ENCODE results near the gene CACNA1F.

The CACNA1F gene

DNA sequence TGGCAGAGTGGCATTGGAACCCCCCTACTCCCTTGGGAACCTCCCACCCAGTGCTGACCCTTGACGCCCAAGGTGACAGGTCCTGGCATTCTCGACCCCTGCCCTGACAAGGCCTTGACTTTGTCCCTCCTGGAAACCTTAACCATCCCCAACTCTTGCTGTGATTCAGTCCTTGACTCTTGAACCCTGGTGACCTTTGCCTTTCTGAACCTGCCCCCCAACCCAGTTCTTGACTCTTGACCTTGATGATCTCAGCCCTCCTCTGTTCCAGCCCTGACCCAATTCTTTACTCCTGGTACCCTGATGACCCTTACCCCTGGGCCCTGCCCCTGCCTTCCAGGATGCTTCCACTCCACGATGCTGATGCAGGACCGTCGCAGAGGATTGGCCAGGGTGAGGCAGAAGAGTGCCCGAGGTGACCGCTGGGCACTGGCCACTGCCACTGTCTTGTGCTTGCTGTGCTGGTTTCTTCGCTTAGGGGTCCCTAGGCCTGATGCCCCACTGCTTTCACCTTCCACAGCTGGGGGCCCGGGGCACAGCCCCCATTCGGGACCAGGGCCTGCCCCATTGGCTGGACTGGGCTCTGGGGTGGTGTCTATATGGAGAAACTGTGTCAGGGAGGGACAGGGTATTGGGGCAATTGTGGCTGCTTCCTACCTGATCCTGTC lies 1.7 kb downstream of the CACNA1F start:
- H3K4me1 ChIP-seq (ENCODE audit: control insufficient read depth, insufficient read depth, low read length, poor library complexity, severe bottlenecking): peaks cover 3% of the 10 kb centered on the region
- no peak overlapping the region for H3K27ac ChIP-seq (ENCODE audit: insufficient read depth, low read length, poor library complexity, severe bottlenecking)
- DNase-seq: no peak
- H3K4me3 ChIP-seq (ENCODE audit: insufficient read depth, low read depth, low read length, poor library complexity, severe bottlenecking): no peak overlapping the region
- no peaks in the 10 kb centered on the region for H3K36me3 ChIP-seq (ENCODE audit: control insufficient read depth, insufficient read depth, low read length)
- no peaks in the 10 kb centered on the region for H3K27me3 ChIP-seq (replicated peaks; ENCODE audit: control insufficient read depth, insufficient read depth, low read length, poor library complexity, severe bottlenecking)
- H3K9me3 ChIP-seq (ENCODE audit: control insufficient read depth, low read length): no peaks in the 10 kb centered on the region

GRCh38 chrX:49230500-49231232 lies 2.5 kb downstream of the CACNA1F start:
- Histone ChIP-seq H3K36me3 (ENCODE audit: control insufficient read depth, insufficient read depth, low read length) (no peaks in the 10 kb centered on the region), H3K9me3 (ENCODE audit: control insufficient read depth, low read length) (no peaks in the 10 kb centered on the region), H3K27ac (ENCODE audit: insufficient read depth, low read length, poor library complexity, severe bottlenecking) (peak overlapping the region; percentile 58), H3K4me3 (ENCODE audit: insufficient read depth, low read depth, low read length, poor library complexity, severe bottlenecking) (peak overlapping the region; percentile 28), H3K27me3 (replicated peaks; ENCODE audit: control insufficient read depth, insufficient read depth, low read length, poor library complexity, severe bottlenecking) (no peaks in the 10 kb centered on the region), H3K4me1 (ENCODE audit: control insufficient read depth, insufficient read depth, low read length, poor library complexity, severe bottlenecking) (peaks cover 3% of the 10 kb centered on the region)
- DNase-seq: peak; percentile 4 to 35 (median 15)

DNA sequence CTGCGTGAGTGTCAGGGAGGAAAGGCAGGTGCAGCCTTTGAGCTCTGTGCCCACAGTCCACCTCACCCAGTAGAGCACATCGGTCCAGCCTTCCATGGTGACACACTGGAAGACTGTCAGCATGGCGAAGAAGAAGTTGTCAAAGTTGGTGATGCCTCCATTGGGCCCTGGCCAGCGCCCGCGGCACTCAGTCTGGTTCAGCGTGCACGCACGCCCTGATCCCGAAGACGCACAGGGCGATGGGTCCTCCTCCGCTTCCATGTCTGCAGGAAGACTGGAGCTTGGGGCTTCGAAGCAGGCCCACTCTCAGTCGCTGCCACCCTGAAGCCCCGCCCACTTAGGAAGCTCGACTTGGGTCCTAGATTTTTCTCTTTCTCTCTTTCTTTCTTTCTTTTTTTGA lies 5.0 kb downstream of the CACNA1F start:
- no peaks in the 10 kb centered on the region for H3K27me3 ChIP-seq (replicated peaks; ENCODE audit: control insufficient read depth, insufficient read depth, low read length, poor library complexity, severe bottlenecking)
- no peaks in the 10 kb centered on the region for H3K9me3 ChIP-seq (ENCODE audit: control insufficient read depth, low read length)
- no peak for DNase-seq
- H3K4me1 ChIP-seq (ENCODE audit: control insufficient read depth, insufficient read depth, low read length, poor library complexity, severe bottlenecking): peaks cover 3% of the 10 kb centered on the region
- no peak overlapping the region for H3K27ac ChIP-seq (ENCODE audit: insufficient read depth, low read length, poor library complexity, severe bottlenecking)
- no peaks in the 10 kb centered on the region for H3K36me3 ChIP-seq (ENCODE audit: control insufficient read depth, insufficient read depth, low read length)
- no peak overlapping the region for H3K4me3 ChIP-seq (ENCODE audit: insufficient read depth, low read depth, low read length, poor library complexity, severe bottlenecking)

DNA sequence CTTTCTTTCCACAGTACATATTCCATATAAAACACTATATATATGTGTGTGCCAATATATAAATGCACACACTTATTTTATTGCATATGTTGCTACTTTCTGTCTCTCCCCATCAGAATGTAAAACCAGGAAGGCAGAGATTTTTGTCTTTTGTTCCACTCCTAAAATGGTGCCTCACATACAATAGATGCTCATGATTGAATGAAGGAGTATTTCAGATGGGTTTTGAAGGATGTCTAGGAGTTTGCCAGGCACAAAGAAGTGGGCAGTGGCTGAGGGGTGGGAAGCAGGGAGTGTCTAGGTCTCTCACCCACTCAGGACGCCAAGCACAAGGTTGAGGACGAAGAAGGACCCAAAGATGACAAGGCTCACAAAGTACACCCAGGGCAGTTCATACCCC lies 5.4 kb downstream of the CACNA1F start:
- H3K27me3 ChIP-seq (replicated peaks; ENCODE audit: control insufficient read depth, insufficient read depth, low read length, poor library complexity, severe bottlenecking): no peaks in the 10 kb centered on the region
- H3K4me1 ChIP-seq (ENCODE audit: control insufficient read depth, insufficient read depth, low read length, poor library complexity, severe bottlenecking): peaks cover 3% of the 10 kb centered on the region
- H3K36me3 ChIP-seq (ENCODE audit: control insufficient read depth, insufficient read depth, low read length): no peaks in the 10 kb centered on the region
- H3K27ac ChIP-seq (ENCODE audit: insufficient read depth, low read length, poor library complexity, severe bottlenecking): no peak overlapping the region
- no peak for DNase-seq
- no peak overlapping the region for H3K4me3 ChIP-seq (ENCODE audit: insufficient read depth, low read depth, low read length, poor library complexity, severe bottlenecking)
- no peaks in the 10 kb centered on the region for H3K9me3 ChIP-seq (ENCODE audit: control insufficient read depth, low read length)

DNA sequence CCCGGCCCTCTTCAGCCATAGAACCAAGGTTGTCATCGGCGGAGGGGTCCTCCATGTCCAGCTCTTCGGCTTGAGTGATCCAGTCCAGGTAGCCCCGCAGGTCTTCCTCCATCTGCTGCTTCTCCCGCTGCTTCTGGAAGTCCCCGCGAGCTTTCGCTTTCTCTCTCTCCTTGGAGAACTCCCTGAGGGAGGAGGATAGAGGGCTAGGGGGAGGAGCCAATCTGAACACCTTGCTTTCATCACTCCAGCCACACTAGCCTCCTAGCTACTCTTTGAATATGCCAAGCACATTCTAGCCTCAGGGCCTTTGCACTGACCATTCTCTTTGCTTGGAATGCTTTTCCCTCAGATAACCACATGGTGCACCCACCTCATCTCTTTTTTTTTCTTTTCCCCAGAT lies 6.2 kb downstream of the CACNA1F start:
- H3K27me3 ChIP-seq (replicated peaks; ENCODE audit: control insufficient read depth, insufficient read depth, low read length, poor library complexity, severe bottlenecking): no peaks in the 10 kb centered on the region
- H3K36me3 ChIP-seq (ENCODE audit: control insufficient read depth, insufficient read depth, low read length): no peaks in the 10 kb centered on the region
- no peak overlapping the region for H3K4me3 ChIP-seq (ENCODE audit: insufficient read depth, low read depth, low read length, poor library complexity, severe bottlenecking)
- no peak for DNase-seq
- no peaks in the 10 kb centered on the region for H3K9me3 ChIP-seq (ENCODE audit: control insufficient read depth, low read length)
- H3K4me1 ChIP-seq (ENCODE audit: control insufficient read depth, insufficient read depth, low read length, poor library complexity, severe bottlenecking): peaks cover 3% of the 10 kb centered on the region
- no peak overlapping the region for H3K27ac ChIP-seq (ENCODE audit: insufficient read depth, low read length, poor library complexity, severe bottlenecking)

GRCh38 chrX:49225858-49226257 lies 7.3 kb downstream of the CACNA1F start:
- no peak overlapping the region for H3K4me3 ChIP-seq (ENCODE audit: insufficient read depth, low read depth, low read length, poor library complexity, severe bottlenecking)
- H3K9me3 ChIP-seq (ENCODE audit: control insufficient read depth, low read length): no peaks in the 10 kb centered on the region
- no peaks in the 10 kb centered on the region for H3K27me3 ChIP-seq (replicated peaks; ENCODE audit: control insufficient read depth, insufficient read depth, low read length, poor library complexity, severe bottlenecking)
- peaks cover 3% of the 10 kb centered on the region for H3K4me1 ChIP-seq (ENCODE audit: control insufficient read depth, insufficient read depth, low read length, poor library complexity, severe bottlenecking)
- no peaks in the 10 kb centered on the region for H3K36me3 ChIP-seq (ENCODE audit: control insufficient read depth, insufficient read depth, low read length)
- no peak for DNase-seq
- no peak overlapping the region for H3K27ac ChIP-seq (ENCODE audit: insufficient read depth, low read length, poor library complexity, severe bottlenecking)

DNA sequence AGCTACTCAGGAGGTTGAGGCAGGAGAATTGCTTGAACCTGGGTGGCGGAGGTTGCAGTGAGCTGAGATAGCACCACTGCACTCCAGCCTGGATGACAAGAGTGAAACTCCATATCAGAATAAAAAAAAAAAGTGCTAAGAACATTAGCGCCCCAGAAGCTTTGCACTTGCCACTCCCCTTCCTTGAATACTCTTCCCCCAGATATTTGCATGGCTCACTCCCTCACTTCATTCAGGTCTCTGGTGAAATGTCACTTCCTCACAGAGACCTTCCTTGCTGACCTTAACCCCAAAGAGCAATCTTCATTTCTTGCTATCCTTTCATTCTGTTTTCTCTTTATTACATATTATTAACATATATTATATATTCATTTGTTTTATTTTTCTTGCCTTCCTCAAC lies 11.3 kb downstream of the CACNA1F start:
- Histone ChIP-seq H3K4me1 (ENCODE audit: control insufficient read depth, insufficient read depth, low read length, poor library complexity, severe bottlenecking) (no peaks in the 10 kb centered on the region), H3K9me3 (ENCODE audit: control insufficient read depth, low read length) (no peaks in the 10 kb centered on the region), H3K27me3 (replicated peaks; ENCODE audit: control insufficient read depth, insufficient read depth, low read length, poor library complexity, severe bottlenecking) (no peaks in the 10 kb centered on the region), H3K4me3 (ENCODE audit: insufficient read depth, low read depth, low read length, poor library complexity, severe bottlenecking) (no peak overlapping the region), H3K27ac (ENCODE audit: insufficient read depth, low read length, poor library complexity, severe bottlenecking) (no peak overlapping the region), H3K36me3 (ENCODE audit: control insufficient read depth, insufficient read depth, low read length) (no peaks in the 10 kb centered on the region)
- DNase-seq: no peak

- H3K4me3 ChIP-seq (ENCODE audit: insufficient read depth, low read depth, low read length, poor library complexity, severe bottlenecking): no peak overlapping the region
- no peaks in the 10 kb centered on the region for H3K27me3 ChIP-seq (replicated peaks; ENCODE audit: control insufficient read depth, insufficient read depth, low read length, poor library complexity, severe bottlenecking)
- H3K36me3 ChIP-seq (ENCODE audit: control insufficient read depth, insufficient read depth, low read length): no peaks in the 10 kb centered on the region
- H3K4me1 ChIP-seq (ENCODE audit: control insufficient read depth, insufficient read depth, low read length, poor library complexity, severe bottlenecking): no peaks in the 10 kb centered on the region
- H3K27ac ChIP-seq (ENCODE audit: insufficient read depth, low read length, poor library complexity, severe bottlenecking): no peak overlapping the region
- DNase-seq: no peak
- no peaks in the 10 kb centered on the region for H3K9me3 ChIP-seq (ENCODE audit: control insufficient read depth, low read length)
Measured at GRCh38 chrX:49220100-49220499, 13.0 kb downstream of the CACNA1F start.

- no peaks in the 10 kb centered on the region for H3K9me3 ChIP-seq (ENCODE audit: control insufficient read depth, low read length)
- no peak overlapping the region for H3K27ac ChIP-seq (ENCODE audit: insufficient read depth, low read length, poor library complexity, severe bottlenecking)
- H3K27me3 ChIP-seq (replicated peaks; ENCODE audit: control insufficient read depth, insufficient read depth, low read length, poor library complexity, severe bottlenecking): no peaks in the 10 kb centered on the region
- no peak for DNase-seq
- H3K4me3 ChIP-seq (ENCODE audit: insufficient read depth, low read depth, low read length, poor library complexity, severe bottlenecking): no peak overlapping the region
- H3K36me3 ChIP-seq (ENCODE audit: control insufficient read depth, insufficient read depth, low read length): no peaks in the 10 kb centered on the region
- H3K4me1 ChIP-seq (ENCODE audit: control insufficient read depth, insufficient read depth, low read length, poor library complexity, severe bottlenecking): no peaks in the 10 kb centered on the region
Measured at GRCh38 chrX:49214996-49215526, 18.1 kb downstream of the CACNA1F start.

- DNase-seq: no peak
- no peaks in the 10 kb centered on the region for H3K4me1 ChIP-seq (ENCODE audit: control insufficient read depth, insufficient read depth, low read length, poor library complexity, severe bottlenecking)
Measured at GRCh38 chrX:49214416-49214815, 18.7 kb downstream of the CACNA1F start.

More at GRCh38 chrX:49214416-49214815, 18.7 kb downstream of the CACNA1F start:
- Histone ChIP-seq H3K36me3 (ENCODE audit: control insufficient read depth, insufficient read depth, low read length) (no peaks in the 10 kb centered on the region), H3K9me3 (ENCODE audit: control insufficient read depth, low read length) (no peaks in the 10 kb centered on the region), H3K4me3 (ENCODE audit: insufficient read depth, low read depth, low read length, poor library complexity, severe bottlenecking) (no peak overlapping the region), H3K27ac (ENCODE audit: insufficient read depth, low read length, poor library complexity, severe bottlenecking) (no peak overlapping the region), H3K27me3 (replicated peaks; ENCODE audit: control insufficient read depth, insufficient read depth, low read length, poor library complexity, severe bottlenecking) (no peaks in the 10 kb centered on the region)

Measured in effector memory CD4-positive, alpha-beta T cell (primary cell).